Liver (tissue), 9 donors: Measurements from ENCODE around the gene PRMT2. TPM values are rescaled to one million over a fixed set of nuclear protein-coding genes. Genes with fewer than 3 reads are reported as not detected.

ENCODE experiments used
- DNase-seq: peaks from one replicate; pipeline ENCODE4 v3.0.0-alpha.2; 2017; ENCODE audit warnings: low spot score
- H3K27ac ChIP-seq, 2 donors: one replicate each; pipeline ENCODE4 v1.7.0; 2013; ENCODE audit warnings: inconsistent platforms in 2 of 2, low read length in 2 of 2, control low read depth in 1 of 2, low read depth in 1 of 2, mild to moderate bottlenecking in 1 of 2
- H3K27me3 ChIP-seq, 4 donors: one replicate each; pipeline versions ENCODE4 v1.6.1 to v1.7.0; 2013; ENCODE audit warnings: low read length in 3 of 4, inconsistent platforms in 1 of 4, mild to moderate bottlenecking in 1 of 4, moderate library complexity in 1 of 4; ENCODE audit not compliant: control insufficient read depth in 4 of 4, insufficient read depth in 4 of 4
- H3K36me3 ChIP-seq, 4 donors: one replicate each; pipeline versions ENCODE4 v1.6.1 to v1.7.0; 2013; ENCODE audit warnings: low read length in 3 of 4, mild to moderate bottlenecking in 3 of 4, low read depth in 1 of 4, moderate library complexity in 1 of 4; ENCODE audit not compliant: control insufficient read depth in 4 of 4, insufficient read depth in 3 of 4
- H3K4me1 ChIP-seq, 4 donors: one replicate each; pipeline versions ENCODE4 v1.6.1 to v1.7.0; 2013; ENCODE audit warnings: low read length in 3 of 4, mild to moderate bottlenecking in 3 of 4, moderate library complexity in 1 of 4; ENCODE audit not compliant: control insufficient read depth in 4 of 4, insufficient read depth in 4 of 4
- H3K4me3 ChIP-seq, 3 donors: one replicate each; pipeline versions ENCODE4 v1.6.1 to v1.7.0; 2013; ENCODE audit warnings: low read length in 3 of 3, control low read depth in 1 of 3, low read depth in 1 of 3, mild to moderate bottlenecking in 1 of 3
- H3K9ac ChIP-seq, 2 donors: one replicate each; pipeline ENCODE4 v1.7.0; 2013; ENCODE audit warnings: low read length in 2 of 2, mild to moderate bottlenecking in 2 of 2, moderate library complexity in 2 of 2, control low read depth in 1 of 2, low read depth in 1 of 2
- H3K9me3 ChIP-seq, 4 donors: one replicate each; pipeline versions ENCODE4 v1.6.1 to v1.7.0; 2013; ENCODE audit warnings: low read length in 3 of 4; ENCODE audit not compliant: control insufficient read depth in 4 of 4
- FOXA2 ChIP-seq: IDR thresholded peaks from 2 replicates; pipeline ENCODE4 v1.6.1; 2016; ENCODE audit warnings: antibody characterized with exemption
- GABPA ChIP-seq, 2 donors: IDR thresholded peaks in 1 of 2; conservative IDR thresholded peaks in 1 of 2; 2 replicates each; pipeline ENCODE4 v1.6.1; 2016; ENCODE audit warnings: antibody characterized with exemption in 2 of 2, mild to moderate bottlenecking in 1 of 2, moderate library complexity in 1 of 2
- JUND ChIP-seq, 2 donors: IDR thresholded peaks; 2 replicates each; pipeline ENCODE4 v1.6.1; 2016; ENCODE audit warnings: antibody characterized with exemption in 2 of 2
- RAD21 ChIP-seq, 2 donors: IDR thresholded peaks; 2 replicates each; pipeline ENCODE4 v1.6.1; 2016; ENCODE audit warnings: antibody characterized with exemption in 2 of 2, mild to moderate bottlenecking in 2 of 2
- SP1 ChIP-seq: IDR thresholded peaks from 2 replicates; pipeline ENCODE4 v1.6.1; 2018; ENCODE audit warnings: antibody characterized with exemption, mild to moderate bottlenecking
- TAF1 ChIP-seq: conservative IDR thresholded peaks from 2 replicates; pipeline ENCODE4 v1.6.1; 2016; ENCODE audit warnings: antibody characterized with exemption, mild to moderate bottlenecking
- YY1 ChIP-seq: IDR thresholded peaks from 2 replicates; pipeline ENCODE4 v1.6.1; 2016; ENCODE audit warnings: antibody characterized with exemption, mild to moderate bottlenecking
- WGBS: extraction: QIAGEN DNeasy Blood & Tissue Kit; methylation state at CpG from one replicate; pipeline ENCODE4 v1.1.7; 2013; 5-methylcytosine and 5-hydroxymethylcytosine counted together
- polyA plus RNA-seq, 2 donors: library from polyadenylated mRNA; stranded (reverse) in 1 of 2; unstranded in 1 of 2; fragments of 200-250 nt in 1 of 2; fragments of >200 nt in 1 of 2; fragmentation: Nextera tagmentation in 1 of 2; extraction: Ambion mirVana in 1 of 2; gene quantifications; one replicate each; pipeline versions ENCODE4 v1.2.1 to v1.2.3, GENCODE V29; 2013 to 2015
- total RNA-seq, 2 donors: library from RNA; depleted of rRNA; stranded (reverse); fragments of >200 nt; gene quantifications; one replicate each; pipeline ENCODE4 v1.2.3, GENCODE V29; 2014
- TF ChIP-seq, protein P1 (sequence below): IDR thresholded peaks from 2 replicates; pipeline ENCODE4 v1.6.1; 2016; ENCODE audit warnings: antibody characterized with exemption
- TF ChIP-seq, protein P2 (sequence below): fragments of 150-350 bp; IDR thresholded peaks from 2 replicates; pipeline ENCODE4 v1.5.1; 2017; ENCODE audit warnings: improper control_type of control experiment, low read depth, low read length; ENCODE audit not compliant: missing input control
- TF ChIP-seq, protein P3 (sequence below): IDR thresholded peaks from 2 replicates; pipeline ENCODE4 v1.6.1; 2016; ENCODE audit warnings: antibody characterized with exemption, mild to moderate bottlenecking
- donor health status: healthy.
- donor health status: healthy.
- donor health status: healthy.
- donor health status: healthy.
- donor health status: healthy.

Gene PRMT2
- total and polyA plus RNA-seq, 4 donors = 17.9 to 29.2 (median 23.2) TPM

GRCh38 chr21:46663754-46664153 is 28.3 kb downstream of the PRMT2 start:
- 95% methylated on average over 8 of the region's 8 CpGs for WGBS
- peaks cover 7 to 21% (median 10%) of the 10 kb centered on the region in 4 donors for H3K36me3 ChIP-seq

GRCh38 chr21:46664316-46664995 is 29.0 kb downstream of the PRMT2 start:
- Histone ChIP-seq H3K36me3 (peaks cover 7 to 16% (median 8%) of the 10 kb centered on the region in 4 donors), H3K4me1 (peaks cover 0 to 14% (median 7%) of the 10 kb centered on the region in 4 donors), H3K9ac (no peak overlapping the region), H3K4me3 (no peak overlapping the region), H3K27me3 (peaks cover 0 to 5% (median 0%) of the 10 kb centered on the region in 4 donors), H3K27ac (no peak overlapping the region), H3K9me3 (no peaks in the 10 kb centered on the region)
- WGBS = 97% methylated on average over 24 of the region's 24 CpGs
- TF ChIP-seq YY1 = no peak
- no peak for TF ChIP-seq SP1
- TF ChIP-seq GABPA (IDR thresholded peaks at IDR 0.05 in 1 of 2, conservative IDR thresholded peaks at IDR 0.05 in 1 of 2) = no peak
- TF ChIP-seq, protein P1, sequence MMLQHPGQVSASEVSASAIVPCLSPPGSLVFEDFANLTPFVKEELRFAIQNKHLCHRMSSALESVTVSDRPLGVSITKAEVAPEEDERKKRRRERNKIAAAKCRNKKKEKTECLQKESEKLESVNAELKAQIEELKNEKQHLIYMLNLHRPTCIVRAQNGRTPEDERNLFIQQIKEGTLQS = no peak
- no peak for DNase-seq

More at GRCh38 chr21:46663754-46664153, 28.3 kb downstream of the PRMT2 start:
- no peak overlapping the region for H3K27ac ChIP-seq
- no peak for DNase-seq
- peaks cover 0 to 14% (median 7%) of the 10 kb centered on the region in 4 donors for H3K4me1 ChIP-seq
- no peak overlapping the region for H3K4me3 ChIP-seq
- TF ChIP-seq GABPA (IDR thresholded peaks at IDR 0.05 in 1 of 2, conservative IDR thresholded peaks at IDR 0.05 in 1 of 2) = no peak
- no peak for TF ChIP-seq JUND (IDR thresholded peaks at IDR 0.05)
- no peak for TF ChIP-seq YY1
- no peak for TF ChIP-seq TAF1
- TF ChIP-seq FOXA2 = no peak
- TF ChIP-seq, protein P2, sequence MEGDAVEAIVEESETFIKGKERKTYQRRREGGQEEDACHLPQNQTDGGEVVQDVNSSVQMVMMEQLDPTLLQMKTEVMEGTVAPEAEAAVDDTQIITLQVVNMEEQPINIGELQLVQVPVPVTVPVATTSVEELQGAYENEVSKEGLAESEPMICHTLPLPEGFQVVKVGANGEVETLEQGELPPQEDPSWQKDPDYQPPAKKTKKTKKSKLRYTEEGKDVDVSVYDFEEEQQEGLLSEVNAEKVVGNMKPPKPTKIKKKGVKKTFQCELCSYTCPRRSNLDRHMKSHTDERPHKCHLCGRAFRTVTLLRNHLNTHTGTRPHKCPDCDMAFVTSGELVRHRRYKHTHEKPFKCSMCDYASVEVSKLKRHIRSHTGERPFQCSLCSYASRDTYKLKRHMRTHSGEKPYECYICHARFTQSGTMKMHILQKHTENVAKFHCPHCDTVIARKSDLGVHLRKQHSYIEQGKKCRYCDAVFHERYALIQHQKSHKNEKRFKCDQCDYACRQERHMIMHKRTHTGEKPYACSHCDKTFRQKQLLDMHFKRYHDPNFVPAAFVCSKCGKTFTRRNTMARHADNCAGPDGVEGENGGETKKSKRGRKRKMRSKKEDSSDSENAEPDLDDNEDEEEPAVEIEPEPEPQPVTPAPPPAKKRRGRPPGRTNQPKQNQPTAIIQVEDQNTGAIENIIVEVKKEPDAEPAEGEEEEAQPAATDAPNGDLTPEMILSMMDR = no peak
- TF ChIP-seq RAD21 (IDR thresholded peaks at IDR 0.05) = no peak
- TF ChIP-seq, protein P3, sequence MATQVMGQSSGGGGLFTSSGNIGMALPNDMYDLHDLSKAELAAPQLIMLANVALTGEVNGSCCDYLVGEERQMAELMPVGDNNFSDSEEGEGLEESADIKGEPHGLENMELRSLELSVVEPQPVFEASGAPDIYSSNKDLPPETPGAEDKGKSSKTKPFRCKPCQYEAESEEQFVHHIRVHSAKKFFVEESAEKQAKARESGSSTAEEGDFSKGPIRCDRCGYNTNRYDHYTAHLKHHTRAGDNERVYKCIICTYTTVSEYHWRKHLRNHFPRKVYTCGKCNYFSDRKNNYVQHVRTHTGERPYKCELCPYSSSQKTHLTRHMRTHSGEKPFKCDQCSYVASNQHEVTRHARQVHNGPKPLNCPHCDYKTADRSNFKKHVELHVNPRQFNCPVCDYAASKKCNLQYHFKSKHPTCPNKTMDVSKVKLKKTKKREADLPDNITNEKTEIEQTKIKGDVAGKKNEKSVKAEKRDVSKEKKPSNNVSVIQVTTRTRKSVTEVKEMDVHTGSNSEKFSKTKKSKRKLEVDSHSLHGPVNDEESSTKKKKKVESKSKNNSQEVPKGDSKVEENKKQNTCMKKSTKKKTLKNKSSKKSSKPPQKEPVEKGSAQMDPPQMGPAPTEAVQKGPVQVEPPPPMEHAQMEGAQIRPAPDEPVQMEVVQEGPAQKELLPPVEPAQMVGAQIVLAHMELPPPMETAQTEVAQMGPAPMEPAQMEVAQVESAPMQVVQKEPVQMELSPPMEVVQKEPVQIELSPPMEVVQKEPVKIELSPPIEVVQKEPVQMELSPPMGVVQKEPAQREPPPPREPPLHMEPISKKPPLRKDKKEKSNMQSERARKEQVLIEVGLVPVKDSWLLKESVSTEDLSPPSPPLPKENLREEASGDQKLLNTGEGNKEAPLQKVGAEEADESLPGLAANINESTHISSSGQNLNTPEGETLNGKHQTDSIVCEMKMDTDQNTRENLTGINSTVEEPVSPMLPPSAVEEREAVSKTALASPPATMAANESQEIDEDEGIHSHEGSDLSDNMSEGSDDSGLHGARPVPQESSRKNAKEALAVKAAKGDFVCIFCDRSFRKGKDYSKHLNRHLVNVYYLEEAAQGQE = no peak
- TF ChIP-seq, protein P1 = no peak
- no peak overlapping the region for H3K9ac ChIP-seq
- H3K9me3 ChIP-seq = no peaks in the 10 kb centered on the region
- H3K27me3 ChIP-seq = peaks cover 0 to 3% (median 0%) of the 10 kb centered on the region in 4 donors
